ENCODE data around the gene DCP1A.
A peak's percentile ranks its signal among the peaks of the same experiment; 100 is the strongest.
"Not testable (repeated sequence)": the region's sequence is repeated elsewhere in the genome, so short reads cannot be mapped to it uniquely, and the experiment has no call there.

DCP1A gene

GRCh38 chr3:53347261-53348064 lies at the start of gene DCP1A:
Gene DCP1A (minus strand): TSS chr3:53347543. CDS start chr3:53347517, 26 bp downstream.
- Mint-ChIP-seq H3K9me3 (no peaks in the 10 kb centered on the region), H3K27ac (peak within 1 kb of the TSS; percentile 98), H3K27me3 (no peaks in the 10 kb centered on the region), H3K4me1 (ENCODE audit: low read depth) (peaks cover 33% of the 10 kb centered on the region), H3K4me3 (peak within 1 kb of the TSS; percentile 98), H3K36me3 (ENCODE audit: low read depth) (peaks cover 44% of the 10 kb centered on the region)
- peak; percentile 98 for DNase-seq

GRCh38 chr3:53384465-53385423 lies 37.4 kb upstream of the DCP1A start:
- H3K36me3 Mint-ChIP-seq (ENCODE audit: low read depth), result no peaks in the 10 kb centered on the region
- H3K27ac Mint-ChIP-seq, result no peak overlapping the region
- no peak overlapping the region for H3K4me3 Mint-ChIP-seq
- DNase-seq, result no peak
- peaks cover 36% of the 10 kb centered on the region for H3K27me3 Mint-ChIP-seq
- H3K9me3 Mint-ChIP-seq, result no peaks in the 10 kb centered on the region
- no peaks in the 10 kb centered on the region for H3K4me1 Mint-ChIP-seq (ENCODE audit: low read depth)

- no peaks in the 10 kb centered on the region for H3K4me1 Mint-ChIP-seq (ENCODE audit: low read depth)
- DNase-seq, result no peak
- H3K4me3 Mint-ChIP-seq, result no peak overlapping the region
- H3K27me3 Mint-ChIP-seq, result peaks cover 43% of the 10 kb centered on the region
- H3K27ac Mint-ChIP-seq, result no peak overlapping the region
- no peaks in the 10 kb centered on the region for H3K9me3 Mint-ChIP-seq
- no peaks in the 10 kb centered on the region for H3K36me3 Mint-ChIP-seq (ENCODE audit: low read depth)
Observed at GRCh38 chr3:53382106-53382505, 34.8 kb upstream of the DCP1A start.

- peaks cover 30% of the 10 kb centered on the region for H3K27me3 Mint-ChIP-seq
- H3K4me1 Mint-ChIP-seq (ENCODE audit: low read depth), result no peaks in the 10 kb centered on the region
- H3K4me3 Mint-ChIP-seq, result no peak overlapping the region
- H3K36me3 Mint-ChIP-seq (ENCODE audit: low read depth), result no peaks in the 10 kb centered on the region
- H3K27ac Mint-ChIP-seq, result no peak overlapping the region
- DNase-seq, result no peak
- H3K9me3 Mint-ChIP-seq, result no peaks in the 10 kb centered on the region
Observed at GRCh38 chr3:53380306-53380705, 33.0 kb upstream of the DCP1A start.

- Mint-ChIP-seq H3K27ac (no peak overlapping the region), H3K9me3 (no peaks in the 10 kb centered on the region), H3K27me3 (peaks cover 30% of the 10 kb centered on the region), H3K36me3 (ENCODE audit: low read depth) (no peaks in the 10 kb centered on the region), H3K4me1 (ENCODE audit: low read depth) (no peaks in the 10 kb centered on the region), H3K4me3 (no peak overlapping the region)
- DNase-seq, result no peak
Observed at GRCh38 chr3:53379898-53380297, 32.6 kb upstream of the DCP1A start.

DNA sequence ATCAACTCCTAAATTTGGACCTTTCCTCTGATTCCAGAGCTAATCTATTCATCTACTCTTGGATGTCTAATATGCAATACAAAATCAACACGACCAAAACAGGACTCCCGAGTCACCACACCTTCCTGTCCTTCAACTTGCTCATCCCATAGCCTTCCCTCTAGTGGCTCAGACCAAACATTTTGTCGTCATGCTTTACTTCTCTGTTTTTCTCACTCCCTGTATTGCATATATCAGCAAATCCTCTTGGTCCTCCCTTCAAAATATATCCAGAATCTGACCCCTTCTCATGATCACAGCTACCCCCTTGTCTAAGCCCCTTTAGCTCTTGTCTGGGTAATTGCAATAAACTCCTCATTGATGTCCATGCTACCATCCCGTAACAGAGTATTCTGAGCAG lies 30.5 kb upstream of the DCP1A start:
- Mint-ChIP-seq H3K9me3 (no peaks in the 10 kb centered on the region), H3K36me3 (ENCODE audit: low read depth) (no peaks in the 10 kb centered on the region), H3K4me3 (no peak overlapping the region)

DNA sequence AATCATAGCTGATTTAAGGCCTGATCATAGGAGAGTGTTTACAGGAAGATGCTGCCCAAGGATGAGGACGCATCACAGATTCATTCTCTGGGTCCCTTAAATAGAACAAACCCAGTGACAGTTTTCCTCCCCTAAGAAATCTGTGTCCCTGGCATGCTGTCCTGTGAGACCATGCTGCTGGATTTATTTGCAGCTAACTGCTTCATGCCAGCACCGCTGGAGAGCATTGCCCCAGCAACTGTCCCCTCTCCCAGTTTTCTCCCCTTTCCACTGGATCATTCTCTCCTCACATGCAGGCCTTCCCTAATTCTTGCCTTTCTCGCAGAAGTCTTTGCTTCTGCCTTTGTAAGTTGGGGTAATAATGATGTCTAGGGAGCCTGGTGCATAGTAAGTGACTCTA lies 29.3 kb upstream of the DCP1A start:
- Mint-ChIP-seq H3K27ac (no peak overlapping the region), H3K4me1 (ENCODE audit: low read depth) (no peaks in the 10 kb centered on the region), H3K36me3 (ENCODE audit: low read depth) (no peaks in the 10 kb centered on the region), H3K27me3 (peaks cover 42% of the 10 kb centered on the region), H3K9me3 (no peaks in the 10 kb centered on the region), H3K4me3 (no peak overlapping the region)
- no peak for DNase-seq

More for the DNA sequence above, 30.5 kb upstream of the DCP1A start:
- Mint-ChIP-seq H3K27ac (no peak overlapping the region), H3K4me1 (ENCODE audit: low read depth) (no peaks in the 10 kb centered on the region), H3K27me3 (peaks cover 32% of the 10 kb centered on the region)
- DNase-seq, result no peak

DNA sequence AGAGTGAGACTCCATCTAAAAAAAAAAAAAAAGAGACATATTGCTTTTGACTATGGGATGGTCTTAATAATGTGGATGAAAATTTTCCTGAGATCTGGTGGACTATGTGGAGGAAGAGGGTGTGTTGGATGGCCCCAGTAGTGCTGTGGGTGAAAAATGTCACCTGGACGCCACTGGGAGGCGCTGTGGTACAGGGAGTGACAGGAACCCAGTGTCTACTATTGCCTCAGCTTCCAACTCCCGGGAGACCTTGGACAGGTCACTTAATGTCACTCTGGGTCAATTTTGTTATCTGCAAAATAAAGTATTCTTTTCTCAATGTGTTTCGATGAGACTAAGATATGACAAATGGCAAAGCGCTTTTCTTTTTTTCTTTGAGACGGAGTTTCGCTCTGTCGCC lies 27.7 kb upstream of the DCP1A start:
- H3K4me3 Mint-ChIP-seq, result no peak overlapping the region
- no peak overlapping the region for H3K27ac Mint-ChIP-seq
- H3K27me3 Mint-ChIP-seq, result peaks cover 43% of the 10 kb centered on the region
- no peaks in the 10 kb centered on the region for H3K4me1 Mint-ChIP-seq (ENCODE audit: low read depth)
- DNase-seq, result peak; percentile 61
- no peaks in the 10 kb centered on the region for H3K36me3 Mint-ChIP-seq (ENCODE audit: low read depth)
- H3K9me3 Mint-ChIP-seq, result no peaks in the 10 kb centered on the region

- H3K4me3 Mint-ChIP-seq; H3K4me1 Mint-ChIP-seq (ENCODE audit: low read depth); DNase-seq; H3K36me3 Mint-ChIP-seq (ENCODE audit: low read depth); H3K27ac Mint-ChIP-seq; H3K9me3 Mint-ChIP-seq: not testable (repeated sequence)
- H3K27me3 Mint-ChIP-seq, result peaks cover 24% of the 10 kb centered on the region
Observed at GRCh38 chr3:53370719-53371118, 23.4 kb upstream of the DCP1A start.

GRCh38 chr3:53361852-53362251 lies 14.5 kb upstream of the DCP1A start:
- Mint-ChIP-seq H3K4me3 (no peak overlapping the region), H3K4me1 (ENCODE audit: low read depth) (no peaks in the 10 kb centered on the region), H3K9me3 (no peaks in the 10 kb centered on the region), H3K36me3 (ENCODE audit: low read depth) (no peaks in the 10 kb centered on the region), H3K27ac (no peak overlapping the region), H3K27me3 (peaks cover 4% of the 10 kb centered on the region)
- no peak for DNase-seq

- no peak for DNase-seq
- Mint-ChIP-seq H3K4me3 (no peak overlapping the region), H3K9me3 (no peaks in the 10 kb centered on the region), H3K27ac (no peak overlapping the region), H3K36me3 (ENCODE audit: low read depth) (no peaks in the 10 kb centered on the region), H3K4me1 (ENCODE audit: low read depth) (peaks cover 4% of the 10 kb centered on the region), H3K27me3 (no peaks in the 10 kb centered on the region)
Observed at GRCh38 chr3:53357458-53357857, 10.1 kb upstream of the DCP1A start.

DNA sequence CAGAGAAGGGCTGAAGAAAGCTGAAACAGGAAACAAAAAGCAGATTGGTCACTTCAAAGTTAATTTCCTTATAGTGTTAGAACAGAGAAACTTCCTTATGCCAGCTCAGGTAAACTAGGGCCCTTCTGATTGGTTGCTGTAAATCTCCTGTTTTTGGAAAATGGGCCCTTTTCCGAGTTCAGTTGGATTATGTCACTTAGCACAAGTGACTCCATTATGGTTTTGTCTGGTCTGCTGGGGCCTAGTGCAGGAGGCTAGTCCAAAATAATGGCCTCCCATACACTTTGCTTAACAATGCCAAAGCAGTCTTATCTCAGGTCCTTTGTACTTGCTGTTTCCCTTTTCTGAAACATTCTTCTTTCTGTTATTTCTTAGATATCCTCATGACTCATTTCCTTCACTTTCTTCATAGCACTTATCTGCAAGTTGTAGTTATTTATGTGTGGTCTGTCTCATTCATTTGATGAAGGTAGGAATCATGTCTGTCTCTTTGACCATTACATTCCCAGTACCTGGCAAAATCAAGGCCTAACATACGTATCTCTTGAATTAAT lies 7.7 kb upstream of the DCP1A start:
- H3K36me3 Mint-ChIP-seq (ENCODE audit: low read depth), result no peaks in the 10 kb centered on the region
- DNase-seq, result no peak
- no peaks in the 10 kb centered on the region for H3K9me3 Mint-ChIP-seq
- peak overlapping the region; percentile 2 for H3K27ac Mint-ChIP-seq
- no peaks in the 10 kb centered on the region for H3K27me3 Mint-ChIP-seq
- H3K4me3 Mint-ChIP-seq, result no peak overlapping the region
- peaks cover 4% of the 10 kb centered on the region for H3K4me1 Mint-ChIP-seq (ENCODE audit: low read depth)

GRCh38 chr3:53353202-53353601 lies 5.9 kb upstream of the DCP1A start:
- Mint-ChIP-seq H3K36me3 (ENCODE audit: low read depth) (no peaks in the 10 kb centered on the region), H3K9me3 (no peaks in the 10 kb centered on the region), H3K4me3 (no peak overlapping the region), H3K27me3 (no peaks in the 10 kb centered on the region), H3K4me1 (ENCODE audit: low read depth) (peaks cover 4% of the 10 kb centered on the region), H3K27ac (no peak overlapping the region)
- DNase-seq, result no peak

DNA sequence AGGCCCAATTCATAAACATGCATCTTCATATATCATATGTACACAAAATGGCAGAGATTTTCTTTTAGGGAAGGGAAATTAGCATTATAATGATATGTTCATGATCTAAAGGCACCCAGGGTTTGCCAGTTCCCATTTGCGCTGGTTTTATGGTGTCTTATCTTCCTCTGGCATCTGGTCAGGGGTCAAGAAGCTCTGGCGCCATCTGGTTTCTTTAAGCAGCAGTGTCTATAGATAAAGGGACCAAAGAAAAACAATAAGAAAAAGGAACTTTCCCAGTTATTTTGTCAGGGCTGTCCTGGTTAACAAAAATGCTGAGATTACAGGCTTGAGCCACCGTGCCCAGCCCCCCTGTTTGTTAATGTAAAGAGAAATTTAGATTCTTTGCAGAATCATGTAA lies 3.3 kb upstream of the DCP1A start:
- H3K36me3 Mint-ChIP-seq (ENCODE audit: low read depth), result peaks cover 18% of the 10 kb centered on the region
- DNase-seq, result no peak

More for the DNA sequence above, 3.3 kb upstream of the DCP1A start:
- no peaks in the 10 kb centered on the region for H3K27me3 Mint-ChIP-seq
- no peak overlapping the region for H3K27ac Mint-ChIP-seq
- H3K4me3 Mint-ChIP-seq, result no peak overlapping the region
- H3K4me1 Mint-ChIP-seq (ENCODE audit: low read depth), result peaks cover 16% of the 10 kb centered on the region
- no peaks in the 10 kb centered on the region for H3K9me3 Mint-ChIP-seq
